Thoracic aorta (tissue), 2 donors: ENCODE data around the gene ADAMTSL4. TPM values are rescaled to one million over a fixed set of nuclear protein-coding genes. Genes with fewer than 3 reads are reported as not detected.
A peak's percentile ranks its signal among the peaks of the same experiment; 100 is the strongest.

ENCODE experiments used
- ATAC-seq: fragments of 150-250 bp; one replicate; pipeline ENCODE4 v1.8.0; 2017; ENCODE audit warnings: low read depth; ENCODE audit not compliant: insufficient number of reproducible peaks, low FRiP score
- DNase-seq: peaks from one replicate; pipeline ENCODE4 v3.0.0-alpha.2; 2020; ENCODE audit warnings: low spot score
- H3K27ac ChIP-seq, 2 donors: fragments of 200-600 bp; sonication (generic); 1 replicate in 1 of 2; 2 replicates in 1 of 2; pipeline ENCODE4 v1.5.1; 2016; ENCODE audit warnings: mild to moderate bottlenecking in 2 of 2, moderate library complexity in 2 of 2
- H3K27me3 ChIP-seq: fragments of 200-600 bp; sonication (generic); replicated peaks from 2 replicates; pipeline ENCODE4 v1.6.0; 2016; ENCODE audit warnings: mild to moderate bottlenecking; ENCODE audit not compliant: insufficient read depth
- H3K36me3 ChIP-seq: fragments of 200-600 bp; sonication (generic); one replicate; pipeline ENCODE4 v1.5.1; 2016
- H3K4me1 ChIP-seq, 2 donors: fragments of 200-600 bp; sonication (generic); 1 replicate in 1 of 2; 2 replicates in 1 of 2; pipeline versions ENCODE4 v1.5.1 to v1.6.0; 2016; ENCODE audit warnings: low read depth in 2 of 2, mild to moderate bottlenecking in 1 of 2; ENCODE audit not compliant: control insufficient read depth in 1 of 2
- H3K4me3 ChIP-seq: fragments of 200-600 bp; sonication (generic); 2 replicates; pipeline ENCODE4 v1.5.1; 2016; ENCODE audit warnings: mild to moderate bottlenecking
- H3K9me3 ChIP-seq: fragments of 200-600 bp; sonication (generic); 2 replicates; pipeline ENCODE4 v1.5.1; 2016
- total RNA-seq, 2 donors: library from RNA; depleted of rRNA; stranded (reverse); fragments of >200 nt; gene quantifications; one replicate each; pipeline versions ENCODE4 v1.1.0 to v1.2.3, GENCODE V29; 2016
- TF ChIP-seq, protein P1 (sequence below): fragments of 200-600 bp; sonication (generic); IDR thresholded peaks from one replicate; pipeline ENCODE4 v1.5.1; 2019; ENCODE audit warnings: antibody characterized with exemption

Gene ADAMTSL4
- total RNA-seq, 2 donors from 2014 or later: 28.4 to 45.1 TPM

DNA sequence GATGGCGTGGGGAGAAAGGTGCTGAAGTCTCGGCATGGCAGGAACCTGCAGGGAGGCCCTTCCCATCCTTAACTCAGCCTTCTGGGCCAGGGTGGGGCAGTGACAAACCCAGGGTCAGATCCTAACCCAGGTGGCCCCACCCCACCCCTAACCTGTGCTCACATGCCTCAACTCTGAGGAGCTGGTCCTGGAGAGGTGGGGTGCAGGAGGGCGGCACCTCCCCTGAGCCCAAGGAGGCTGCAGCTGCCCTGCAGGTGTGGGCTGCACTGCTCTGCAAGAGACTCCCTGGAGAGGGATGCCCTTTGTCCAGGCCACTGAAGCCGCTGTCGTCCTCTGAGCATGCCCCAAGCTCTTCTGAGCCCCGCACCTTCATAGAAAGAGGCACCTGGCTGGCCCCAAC is 15.2 kb upstream of the ADAMTSL4 start:
- Histone ChIP-seq H3K27me3 (no peaks in the 10 kb centered on the region), H3K27ac (peak overlapping the region; percentile 37 to 88), H3K9me3 (no peaks in the 10 kb centered on the region), H3K4me3 (no peak overlapping the region), H3K36me3 (no peaks in the 10 kb centered on the region), H3K4me1 (peaks cover 30 to 68% of the 10 kb centered on the region in 2 donors)
- ATAC-seq: no peak
- TF ChIP-seq, protein P1, sequence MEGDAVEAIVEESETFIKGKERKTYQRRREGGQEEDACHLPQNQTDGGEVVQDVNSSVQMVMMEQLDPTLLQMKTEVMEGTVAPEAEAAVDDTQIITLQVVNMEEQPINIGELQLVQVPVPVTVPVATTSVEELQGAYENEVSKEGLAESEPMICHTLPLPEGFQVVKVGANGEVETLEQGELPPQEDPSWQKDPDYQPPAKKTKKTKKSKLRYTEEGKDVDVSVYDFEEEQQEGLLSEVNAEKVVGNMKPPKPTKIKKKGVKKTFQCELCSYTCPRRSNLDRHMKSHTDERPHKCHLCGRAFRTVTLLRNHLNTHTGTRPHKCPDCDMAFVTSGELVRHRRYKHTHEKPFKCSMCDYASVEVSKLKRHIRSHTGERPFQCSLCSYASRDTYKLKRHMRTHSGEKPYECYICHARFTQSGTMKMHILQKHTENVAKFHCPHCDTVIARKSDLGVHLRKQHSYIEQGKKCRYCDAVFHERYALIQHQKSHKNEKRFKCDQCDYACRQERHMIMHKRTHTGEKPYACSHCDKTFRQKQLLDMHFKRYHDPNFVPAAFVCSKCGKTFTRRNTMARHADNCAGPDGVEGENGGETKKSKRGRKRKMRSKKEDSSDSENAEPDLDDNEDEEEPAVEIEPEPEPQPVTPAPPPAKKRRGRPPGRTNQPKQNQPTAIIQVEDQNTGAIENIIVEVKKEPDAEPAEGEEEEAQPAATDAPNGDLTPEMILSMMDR: no peak
- no peak for DNase-seq

DNA sequence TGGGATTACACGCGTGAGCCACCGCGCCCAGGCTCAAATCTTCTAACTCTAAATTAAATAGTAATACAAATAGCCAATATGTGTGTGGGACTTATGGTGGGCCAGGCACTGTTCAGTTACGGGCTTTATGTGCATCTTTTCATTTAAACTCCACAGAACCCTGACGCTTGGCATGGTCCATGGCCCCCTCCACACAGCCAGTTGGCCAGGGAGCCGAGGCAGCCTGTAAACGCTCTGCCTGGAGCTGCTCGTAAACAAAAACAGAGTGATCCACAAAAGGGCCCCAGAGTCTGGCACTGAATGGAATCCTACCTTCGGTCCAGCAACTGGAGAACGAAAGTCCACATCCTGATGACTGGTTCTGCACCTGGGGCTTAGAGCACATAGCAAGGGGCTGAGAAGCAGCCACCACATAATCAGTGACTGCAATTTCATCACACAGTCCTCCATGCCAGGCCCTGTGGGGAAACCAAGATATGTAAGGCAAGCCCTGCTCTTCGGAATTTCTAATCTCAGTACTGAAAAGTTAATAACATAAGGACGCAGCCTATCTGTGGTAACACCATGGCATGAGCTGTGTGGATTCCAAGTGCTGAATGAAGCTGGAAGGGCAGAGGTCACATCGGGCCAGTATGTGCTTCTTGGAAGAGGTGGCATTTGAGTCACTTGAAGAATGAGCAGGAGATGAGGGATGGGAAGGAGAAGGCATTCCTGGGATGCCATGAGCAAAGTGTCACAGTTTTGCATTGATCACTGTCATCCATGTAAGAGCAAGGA is 13.5 kb upstream of the ADAMTSL4 start:
- TF ChIP-seq, protein P1: no peak
- Histone ChIP-seq H3K27me3 (no peaks in the 10 kb centered on the region), H3K9me3 (no peaks in the 10 kb centered on the region), H3K36me3 (no peaks in the 10 kb centered on the region), H3K4me1 (peaks cover 28 to 64% of the 10 kb centered on the region in 2 donors), H3K4me3 (no peak overlapping the region), H3K27ac (peak overlapping the region; percentile 62 to 88)
- DNase-seq (no peak), ATAC-seq (no peak)

DNA sequence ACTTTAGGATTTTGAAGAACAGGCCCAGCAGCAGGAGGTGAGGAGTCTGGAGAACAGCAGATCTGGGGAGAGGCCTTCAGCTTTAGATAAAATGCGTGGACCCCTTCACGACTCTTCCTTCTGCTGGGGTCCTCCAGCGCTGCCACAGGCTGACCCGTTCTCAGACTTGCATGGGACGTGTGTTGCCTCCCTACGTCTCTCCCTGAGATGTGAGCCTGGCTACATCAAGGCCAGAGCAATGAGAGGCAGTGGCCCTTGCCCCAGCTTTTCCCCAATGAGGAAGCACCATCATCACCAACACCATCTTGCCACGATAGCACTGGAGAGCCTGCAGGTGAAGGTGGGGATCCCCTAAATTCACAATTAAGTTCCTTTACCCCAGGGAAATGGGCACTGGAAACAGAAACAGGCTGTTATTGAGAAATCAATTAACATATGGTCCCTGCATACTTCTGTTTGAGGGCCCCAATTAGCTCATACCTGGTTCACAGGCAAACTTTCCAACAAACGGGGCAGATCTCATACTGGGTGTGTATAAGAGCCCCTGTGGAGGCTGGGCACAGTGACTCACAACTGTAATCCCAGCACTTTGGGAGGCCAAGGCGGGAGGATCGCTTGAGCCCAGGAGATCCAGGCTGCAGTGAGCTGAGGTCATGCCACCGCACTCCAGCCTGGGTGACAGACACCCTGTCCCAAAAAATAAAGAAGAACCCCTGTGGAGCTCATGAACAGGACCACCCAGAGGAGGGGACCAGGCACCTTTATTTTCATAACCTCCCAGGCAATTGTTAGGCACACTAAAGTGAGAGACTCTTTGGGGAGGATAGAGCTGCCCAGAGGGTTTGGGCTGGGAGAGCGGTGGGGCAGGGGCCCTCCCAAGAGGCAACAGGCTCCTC is 12.1 kb upstream of the ADAMTSL4 start:
- H3K36me3 ChIP-seq: no peaks in the 10 kb centered on the region
- H3K27me3 ChIP-seq: no peaks in the 10 kb centered on the region
- TF ChIP-seq, protein P1: no peak
- peak overlapping the region; percentile 71 to 88 for H3K27ac ChIP-seq
- H3K4me1 ChIP-seq: peaks cover 28 to 64% of the 10 kb centered on the region in 2 donors
- ATAC-seq (peak; percentile 7), DNase-seq (no peak)
- H3K4me3 ChIP-seq: peak overlapping the region; percentile 15
- H3K9me3 ChIP-seq: no peaks in the 10 kb centered on the region

DNA sequence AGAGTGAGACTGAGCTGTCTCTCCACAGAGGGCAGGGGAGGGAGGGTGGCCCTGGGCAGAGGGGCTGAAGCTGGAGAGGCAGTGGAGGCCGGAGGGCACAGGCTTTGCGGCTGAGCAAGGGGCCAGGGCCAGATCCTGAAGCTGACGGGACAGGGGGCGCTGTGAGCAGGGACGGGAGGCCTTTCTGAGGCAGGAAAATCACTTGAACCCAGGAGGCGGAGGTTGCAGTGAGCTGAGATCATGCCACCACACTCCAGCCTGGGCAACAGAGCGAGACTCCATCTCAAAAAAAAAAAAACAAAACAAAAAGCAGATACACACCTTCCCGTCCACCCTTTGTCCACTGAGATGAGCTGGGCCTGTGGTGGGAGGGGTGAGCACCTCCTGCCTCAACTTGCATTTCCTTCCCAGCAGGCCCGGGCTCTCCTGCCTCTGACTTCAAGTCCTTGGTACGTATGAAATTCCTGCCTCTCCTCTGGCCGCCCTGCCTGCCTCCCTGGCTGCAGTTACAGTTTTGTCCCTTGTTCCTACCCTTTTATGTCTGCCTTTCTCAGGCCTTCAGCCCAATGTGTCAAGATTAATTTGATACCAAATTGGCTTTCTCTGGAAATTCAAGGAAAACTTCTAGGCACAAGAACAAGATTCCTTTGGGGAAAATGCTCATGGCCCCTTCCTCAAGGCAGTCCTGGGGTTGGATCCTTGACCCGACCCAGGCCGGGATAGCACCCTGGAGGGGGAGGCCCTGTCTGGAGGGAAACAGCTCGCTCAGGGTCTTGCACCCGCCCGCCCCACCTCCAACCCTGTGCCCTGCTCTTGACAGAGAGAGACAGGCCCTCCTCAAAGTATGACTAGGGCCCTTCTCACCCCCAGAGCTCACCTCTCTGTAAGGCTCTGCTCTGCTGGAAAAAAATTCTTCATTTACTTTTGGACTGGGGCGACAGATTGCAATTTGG is 11.2 kb upstream of the ADAMTSL4 start:
- Histone ChIP-seq H3K9me3 (no peaks in the 10 kb centered on the region), H3K4me3 (peak overlapping the region; percentile 15), H3K4me1 (peaks cover 24 to 59% of the 10 kb centered on the region in 2 donors), H3K27ac (peak overlapping the region; percentile 71 to 88), H3K36me3 (no peaks in the 10 kb centered on the region), H3K27me3 (no peaks in the 10 kb centered on the region)
- TF ChIP-seq, protein P1: no peak
- ATAC-seq (peak; percentile 57), DNase-seq (no peak)
